AG09319 (cell line): ENCODE measurements around the gene ZNF638.
"Not testable (repeated sequence)": the region's sequence is repeated elsewhere in the genome, so short reads cannot be mapped to it uniquely, and the experiment has no call there.

Experiments
- DNase-seq: peaks from one replicate; pipeline ENCODE4 v3.0.0-alpha.2; 2010; ENCODE audit warnings: low read depth; ENCODE audit errors: extremely low read depth
- CTCF ChIP-seq: IDR thresholded peaks from 2 replicates; pipeline ENCODE4 v1.5.1; 2011; ENCODE audit warnings: low read depth, mild to moderate bottlenecking, inconsistent platforms, low read length, moderate library complexity

Gene ZNF638

GRCh38 chr2:71395471-71395870 is 63.9 kb downstream of the ZNF638 start:
- no peak for TF ChIP-seq CTCF
- DNase-seq = no peak

GRCh38 chr2:71402427-71402826 is 70.8 kb downstream of the ZNF638 start:
- no peak for DNase-seq
- TF ChIP-seq CTCF = no peak

- DNase-seq = no peak
Observed at GRCh38 chr2:71409611-71410010, 78.0 kb downstream of the ZNF638 start.

GRCh38 chr2:71410696-71411095 is 79.1 kb downstream of the ZNF638 start:
- TF ChIP-seq CTCF = no peak
- no peak for DNase-seq

More at GRCh38 chr2:71409611-71410010, 78.0 kb downstream of the ZNF638 start:
- no peak for TF ChIP-seq CTCF

- DNase-seq = not testable (repeated sequence)
Observed at GRCh38 chr2:71416866-71417265, 85.3 kb downstream of the ZNF638 start.

- DNase-seq = no peak
Observed at GRCh38 chr2:71417300-71418202, 86.0 kb downstream of the ZNF638 start.

GRCh38 chr2:71419145-71419544 is 87.6 kb downstream of the ZNF638 start:
- TF ChIP-seq CTCF = no peak
- DNase-seq = no peak

More at GRCh38 chr2:71417300-71418202, 86.0 kb downstream of the ZNF638 start:
- no peak for TF ChIP-seq CTCF
